CD14-positive monocyte (primary cell): ENCODE data around the gene BATF2. TPM values are rescaled to one million over a fixed set of nuclear protein-coding genes. Genes with fewer than 3 reads are reported as not detected.
"Not testable (repeated sequence)": the region's sequence is repeated elsewhere in the genome, so short reads cannot be mapped to it uniquely, and the experiment has no call there.

ENCODE experiments used
- DNase-seq, 3 donors: peaks; one replicate each; pipeline ENCODE4 v3.0.0-alpha.2; 2011 to 2022
- H2AFZ ChIP-seq: 2 replicates; pipeline ENCODE4 v1.6.0; 2012; ENCODE audit warnings: mild to moderate bottlenecking, low read depth, low read length, inconsistent platforms; ENCODE audit not compliant: insufficient read depth, poor library complexity, severe bottlenecking
- H3K27ac ChIP-seq, 2 donors: 1 replicate in 1 of 2; 2 replicates in 1 of 2; pipeline ENCODE4 v1.5.1; 2012 to 2013; ENCODE audit warnings: low read length in 2 of 2, control low read depth in 1 of 2, inconsistent platforms in 1 of 2, low read depth in 1 of 2, mild to moderate bottlenecking in 1 of 2
- H3K27me3 ChIP-seq, 2 donors: one replicate each; pipeline versions ENCODE4 v1.6.0 to v1.6.1; 2011 to 2013; ENCODE audit warnings: low read length in 2 of 2; ENCODE audit not compliant: control insufficient read depth in 2 of 2, insufficient read depth in 2 of 2
- H3K36me3 ChIP-seq, 2 donors: replicated peaks in 1 of 2; 1 replicate in 1 of 2; 2 replicates in 1 of 2; pipeline versions ENCODE4 v1.5.1 to v1.6.1; 2012 to 2013; ENCODE audit warnings: low read length in 2 of 2, control low read depth in 1 of 2, inconsistent platforms in 1 of 2, mild to moderate bottlenecking in 1 of 2; ENCODE audit not compliant: insufficient read depth in 2 of 2, control insufficient read depth in 1 of 2
- H3K4me1 ChIP-seq, 2 donors: 1 replicate in 1 of 2; 2 replicates in 1 of 2; pipeline versions ENCODE4 v1.5.1 to v1.6.1; 2012 to 2013; ENCODE audit warnings: low read length in 2 of 2, control low read depth in 1 of 2, inconsistent platforms in 1 of 2, mild to moderate bottlenecking in 1 of 2, moderate library complexity in 1 of 2; ENCODE audit not compliant: insufficient read depth in 2 of 2, control insufficient read depth in 1 of 2
- H3K4me2 ChIP-seq: replicated peaks from 2 replicates; pipeline ENCODE3; 2012; ENCODE audit warnings: low read length, moderate library complexity, mild to moderate bottlenecking; ENCODE audit not compliant: poor library complexity, severe bottlenecking; ENCODE audit errors: extremely low read depth
- H3K4me3 ChIP-seq, 3 experiments: fragments of 200-600 bp in 1 of 3; sonication (generic) in 1 of 3; replicated peaks in 1 of 3; 1 replicate in 2 of 3; 2 replicates in 1 of 3; pipeline ENCODE4 v1.5.1; 2011 to 2013; ENCODE audit warnings: low read length in 3 of 3, mild to moderate bottlenecking in 3 of 3, control low read depth in 2 of 3, low read depth in 2 of 3, inconsistent platforms in 1 of 3, moderate library complexity in 1 of 3
- H3K79me2 ChIP-seq: 2 replicates; pipeline ENCODE4 v1.6.0; 2012; ENCODE audit warnings: mild to moderate bottlenecking, control low read depth, inconsistent platforms, low read length, moderate library complexity; ENCODE audit not compliant: insufficient read depth
- H3K9ac ChIP-seq: 2 replicates; pipeline ENCODE4 v1.6.0; 2017; ENCODE audit warnings: low read length, mild to moderate bottlenecking; ENCODE audit not compliant: insufficient read depth, poor library complexity, severe bottlenecking
- H3K9me3 ChIP-seq, 2 donors: replicated peaks in 1 of 2; 1 replicate in 1 of 2; 2 replicates in 1 of 2; pipeline versions ENCODE4 v1.5.1 to v1.6.1; 2012 to 2013; ENCODE audit warnings: low read length in 2 of 2, control low read depth in 1 of 2; ENCODE audit not compliant: control insufficient read depth in 1 of 2, insufficient read depth in 1 of 2
- H4K20me1 ChIP-seq: 2 replicates; pipeline ENCODE4 v1.6.0; 2012; ENCODE audit warnings: mild to moderate bottlenecking, low read length, control low read depth, moderate library complexity; ENCODE audit not compliant: insufficient read depth
- H3K27ac Mint-ChIP-seq, 7 donors: one replicate each; pipeline ENCODE4 v1.8.0; 2020; ENCODE audit warnings: mild to moderate bottlenecking in 7 of 7, mixed read lengths in 7 of 7, moderate library complexity in 6 of 7, inconsistent platforms in 2 of 7
- H3K27me3 Mint-ChIP-seq, 3 donors: one replicate each; pipeline ENCODE4 v1.8.0; 2021 to 2022; ENCODE audit warnings: low read depth in 3 of 3, mild to moderate bottlenecking in 3 of 3, mixed read lengths in 3 of 3, moderate library complexity in 3 of 3, inconsistent platforms in 1 of 3
- H3K36me3 Mint-ChIP-seq, 2 donors: one replicate each; pipeline ENCODE4 v1.8.0; 2020; ENCODE audit warnings: mixed read lengths in 2 of 2, inconsistent platforms in 1 of 2, mild to moderate bottlenecking in 1 of 2
- H3K4me1 Mint-ChIP-seq: one replicate; pipeline ENCODE4 v1.8.0; 2020; ENCODE audit warnings: mild to moderate bottlenecking, mixed read lengths
- H3K4me3 Mint-ChIP-seq, 2 donors: one replicate each; pipeline ENCODE4 v1.8.0; 2020; ENCODE audit warnings: mild to moderate bottlenecking in 2 of 2, mixed read lengths in 2 of 2, moderate library complexity in 1 of 2
- H3K9me3 Mint-ChIP-seq, 7 donors: one replicate each; pipeline ENCODE4 v1.8.0; 2020 to 2022; ENCODE audit warnings: mixed read lengths in 7 of 7, mild to moderate bottlenecking in 6 of 7, moderate library complexity in 6 of 7, inconsistent platforms in 2 of 7
- WGBS: methylation state at CpG from one replicate; pipeline ENCODE4 v1.1.5; 2013; ENCODE audit warnings: missing lambda C conversion rate; ENCODE audit not compliant: insufficient coverage; 5-methylcytosine and 5-hydroxymethylcytosine counted together
- intact Hi-C, 2 donors: fragments of 100-400 bp; cut with micrococcal nuclease; formaldehyde crosslinking; loops; one replicate each; pipeline versions ENCODE4 v1.15.0 to v1.15.1; 2023
- polyA plus RNA-seq, 3 donors: library from polyadenylated mRNA; depleted of rRNA in 1 of 3; unstranded in 2 of 3; stranded (reverse) in 1 of 3; fragments of 300-500 nt in 2 of 3; fragments of >200 nt in 1 of 3; fragmentation: Illumina TruSeq in 2 of 3; gene quantifications; 1 replicate in 2 of 3; 2 replicates in 1 of 3; pipeline ENCODE4 v1.2.3, GENCODE V29; 2012 to 2021
- TF ChIP-seq, protein P1 (sequence below): fragments of 200-600 bp; IDR thresholded peaks from one replicate; pipeline ENCODE4 v1.8.0; 2022; ENCODE audit warnings: antibody characterized with exemption, mild to moderate bottlenecking

The BATF2 gene
- polyA plus RNA-seq, 3 donors: 0.97 to 1.7 (median 1.1) TPM

GRCh38 chr11:65008873-65009272 is 12.1 kb upstream of the BATF2 start:
- H3K27ac Mint-ChIP-seq: no peak overlapping the region
- peaks cover 15% of the 10 kb centered on the region for H3K4me1 Mint-ChIP-seq
- Histone ChIP-seq H2AFZ (no peak overlapping the region), H3K9me3 (no peaks in the 10 kb centered on the region), H3K4me3 (no peak overlapping the region), H3K27me3 (no peaks in the 10 kb centered on the region), H3K4me1 (peaks cover 11 to 18% of the 10 kb centered on the region in 2 donors), H3K27ac (no peak overlapping the region), H3K4me2 (no peak overlapping the region), H4K20me1 (no peaks in the 10 kb centered on the region), H3K9ac (no peak overlapping the region), H3K79me2 (no peaks in the 10 kb centered on the region), H3K36me3 (no peaks in the 10 kb centered on the region)
- intact Hi-C loops: no loop called here
- H3K4me3 Mint-ChIP-seq: no peak overlapping the region
- no peaks in the 10 kb centered on the region for H3K36me3 Mint-ChIP-seq
- WGBS: no CpG with 5 or more reads among the region's 2 CpGs
- peaks cover 0 to 5% (median 0%) of the 10 kb centered on the region in 7 donors for H3K9me3 Mint-ChIP-seq
- DNase-seq: no peak
- TF ChIP-seq, protein P1, sequence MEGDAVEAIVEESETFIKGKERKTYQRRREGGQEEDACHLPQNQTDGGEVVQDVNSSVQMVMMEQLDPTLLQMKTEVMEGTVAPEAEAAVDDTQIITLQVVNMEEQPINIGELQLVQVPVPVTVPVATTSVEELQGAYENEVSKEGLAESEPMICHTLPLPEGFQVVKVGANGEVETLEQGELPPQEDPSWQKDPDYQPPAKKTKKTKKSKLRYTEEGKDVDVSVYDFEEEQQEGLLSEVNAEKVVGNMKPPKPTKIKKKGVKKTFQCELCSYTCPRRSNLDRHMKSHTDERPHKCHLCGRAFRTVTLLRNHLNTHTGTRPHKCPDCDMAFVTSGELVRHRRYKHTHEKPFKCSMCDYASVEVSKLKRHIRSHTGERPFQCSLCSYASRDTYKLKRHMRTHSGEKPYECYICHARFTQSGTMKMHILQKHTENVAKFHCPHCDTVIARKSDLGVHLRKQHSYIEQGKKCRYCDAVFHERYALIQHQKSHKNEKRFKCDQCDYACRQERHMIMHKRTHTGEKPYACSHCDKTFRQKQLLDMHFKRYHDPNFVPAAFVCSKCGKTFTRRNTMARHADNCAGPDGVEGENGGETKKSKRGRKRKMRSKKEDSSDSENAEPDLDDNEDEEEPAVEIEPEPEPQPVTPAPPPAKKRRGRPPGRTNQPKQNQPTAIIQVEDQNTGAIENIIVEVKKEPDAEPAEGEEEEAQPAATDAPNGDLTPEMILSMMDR: no peak
- H3K27me3 Mint-ChIP-seq: peaks cover under 1 to 6% (median 2%) of the 10 kb centered on the region in 3 donors

DNA sequence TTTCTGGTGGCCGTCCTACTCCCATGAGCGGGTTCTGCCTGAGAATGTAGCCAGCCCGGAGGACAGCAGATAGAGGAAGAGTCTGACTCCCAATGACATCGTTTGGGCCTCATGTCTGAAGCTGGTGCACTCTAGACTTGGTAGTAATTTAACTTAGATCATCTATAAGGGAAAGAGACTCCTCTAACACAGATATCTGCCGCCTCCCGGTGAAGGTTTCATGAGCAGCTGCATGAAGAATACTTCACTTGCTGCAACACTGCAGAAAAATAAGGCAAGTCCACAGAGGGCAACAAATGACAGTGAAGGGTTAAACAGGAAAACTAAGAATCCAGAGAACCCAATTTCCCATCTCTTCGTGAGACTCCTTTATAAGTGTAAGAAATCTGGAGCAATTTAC is 11.2 kb upstream of the BATF2 start:
- Histone ChIP-seq H3K9me3 (no peaks in the 10 kb centered on the region), H3K4me3 (no peak overlapping the region), H3K36me3 (no peaks in the 10 kb centered on the region), H3K4me1 (peaks cover 8 to 9% of the 10 kb centered on the region in 2 donors), H3K27me3 (no peaks in the 10 kb centered on the region), H3K9ac (no peak overlapping the region), H3K79me2 (no peaks in the 10 kb centered on the region), H3K4me2 (no peak overlapping the region), H2AFZ (no peak overlapping the region), H4K20me1 (no peaks in the 10 kb centered on the region), H3K27ac (no peak overlapping the region)
- TF ChIP-seq, protein P1: no peak
- Mint-ChIP-seq H3K4me3 (no peak overlapping the region), H3K27ac (peak overlapping the region in 1 of 7 donors; percentile 40), H3K9me3 (peaks cover 0 to 3% (median 0%) of the 10 kb centered on the region in 7 donors), H3K4me1 (peaks cover 11% of the 10 kb centered on the region), H3K36me3 (no peaks in the 10 kb centered on the region), H3K27me3 (peaks cover 2 to 6% (median 3%) of the 10 kb centered on the region in 3 donors)
- DNase-seq: no peak
- WGBS: no CpG with 5 or more reads among the region's 7 CpGs
- intact Hi-C loops: no loop called here

GRCh38 chr11:65003968-65004367 is 7.2 kb upstream of the BATF2 start:
- H3K36me3 ChIP-seq, H3K4me1 ChIP-seq, H3K4me1 Mint-ChIP-seq, H3K4me3 Mint-ChIP-seq, H3K9me3 Mint-ChIP-seq, H3K27ac Mint-ChIP-seq, H3K36me3 Mint-ChIP-seq, intact Hi-C loops, H3K27me3 Mint-ChIP-seq, H3K4me3 ChIP-seq, H2AFZ ChIP-seq, H3K4me2 ChIP-seq, DNase-seq, H3K79me2 ChIP-seq, H4K20me1 ChIP-seq, H3K27ac ChIP-seq, H3K27me3 ChIP-seq, H3K9me3 ChIP-seq, H3K9ac ChIP-seq: not testable (repeated sequence)
- 80% methylated on average over 1 of the region's 3 CpGs for WGBS
